Measurements from ENCODE around the gene TDRD12.
A peak's percentile ranks its signal among the peaks of the same experiment; 100 is the strongest.

TDRD12 gene

GRCh38 chr19:32869966-32870573 is 150.5 kb downstream of the TDRD12 start:
- DNase-seq, result no peak

- DNase-seq, result no peak
Measured at GRCh38 chr19:32870981-32871451, 151.4 kb downstream of the TDRD12 start.

DNA sequence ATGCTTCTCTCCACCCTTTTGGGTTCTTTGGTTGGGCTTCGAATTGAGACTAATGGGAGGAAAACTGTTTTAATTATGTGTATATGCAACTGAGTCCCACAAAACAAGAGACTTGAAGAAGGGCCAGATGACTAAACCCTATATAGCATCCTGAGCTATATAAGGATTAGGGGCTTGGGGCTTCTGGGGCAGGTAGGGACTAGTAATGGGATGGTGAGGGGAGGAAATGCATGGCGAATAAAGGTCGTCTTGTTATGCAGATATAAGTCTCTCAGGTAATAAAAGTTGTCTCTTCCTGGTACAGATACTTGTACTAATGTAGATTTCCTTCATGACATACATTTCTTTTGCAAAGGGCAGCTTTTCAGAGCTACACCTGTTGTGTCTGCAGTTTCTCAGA is 152.8 kb downstream of the TDRD12 start:
- DNase-seq, result no peak

DNA sequence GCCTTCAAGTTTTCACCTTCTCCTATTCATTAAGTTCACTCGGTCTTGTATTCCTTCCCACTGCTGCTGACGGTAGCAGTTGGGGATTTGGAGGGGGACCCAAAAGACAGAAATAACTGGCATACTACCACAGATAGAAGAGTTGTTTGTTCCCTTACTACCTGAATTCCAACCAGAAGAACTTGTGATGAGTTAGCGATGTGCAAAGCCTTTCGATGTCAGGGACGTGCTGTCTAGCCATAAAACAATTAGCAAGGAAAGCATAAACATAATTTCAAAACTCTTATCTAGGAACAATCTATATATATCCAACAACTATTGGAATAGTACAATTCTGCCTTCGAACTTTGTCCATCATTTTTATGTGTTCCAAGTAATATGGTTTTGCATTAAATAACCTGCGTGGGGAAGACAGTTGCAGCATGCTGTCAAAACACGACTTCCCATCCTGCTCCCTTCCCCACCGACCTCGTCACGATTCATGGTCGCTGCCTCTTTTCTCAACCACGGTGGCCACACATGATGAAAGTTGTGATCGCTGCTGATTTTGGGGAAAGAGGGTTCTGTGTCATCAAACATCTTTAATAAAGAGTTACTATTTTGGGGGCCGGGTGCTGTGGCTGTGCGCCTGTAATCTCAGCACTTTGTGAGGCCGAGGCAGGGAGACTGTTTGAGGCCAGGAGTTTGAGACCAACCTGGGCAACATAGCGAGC is 153.8 kb downstream of the TDRD12 start:
- no peak for DNase-seq

GRCh38 chr19:32874605-32875004 is 155.0 kb downstream of the TDRD12 start:
- no peak for DNase-seq

DNA sequence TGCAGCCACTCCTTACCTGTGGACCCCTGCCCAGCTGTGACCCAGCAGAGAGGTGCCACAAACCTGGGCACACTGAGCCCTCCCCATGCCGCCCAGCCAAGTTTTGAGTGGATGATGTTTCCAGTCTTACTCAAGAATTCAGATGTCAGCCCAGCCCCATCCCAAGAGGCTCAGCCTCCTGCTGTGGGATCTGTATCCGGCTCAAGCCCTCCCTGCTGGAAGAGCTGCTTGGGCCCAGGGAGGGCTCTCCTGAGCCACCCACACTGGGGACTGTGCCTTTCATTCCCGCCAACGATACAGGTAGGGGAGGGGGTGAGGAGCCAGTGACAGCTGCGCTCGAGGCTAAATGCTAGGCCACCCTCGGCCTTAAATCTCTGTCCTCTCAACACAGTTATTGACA is 155.9 kb downstream of the TDRD12 start:
- no peak for DNase-seq

DNA sequence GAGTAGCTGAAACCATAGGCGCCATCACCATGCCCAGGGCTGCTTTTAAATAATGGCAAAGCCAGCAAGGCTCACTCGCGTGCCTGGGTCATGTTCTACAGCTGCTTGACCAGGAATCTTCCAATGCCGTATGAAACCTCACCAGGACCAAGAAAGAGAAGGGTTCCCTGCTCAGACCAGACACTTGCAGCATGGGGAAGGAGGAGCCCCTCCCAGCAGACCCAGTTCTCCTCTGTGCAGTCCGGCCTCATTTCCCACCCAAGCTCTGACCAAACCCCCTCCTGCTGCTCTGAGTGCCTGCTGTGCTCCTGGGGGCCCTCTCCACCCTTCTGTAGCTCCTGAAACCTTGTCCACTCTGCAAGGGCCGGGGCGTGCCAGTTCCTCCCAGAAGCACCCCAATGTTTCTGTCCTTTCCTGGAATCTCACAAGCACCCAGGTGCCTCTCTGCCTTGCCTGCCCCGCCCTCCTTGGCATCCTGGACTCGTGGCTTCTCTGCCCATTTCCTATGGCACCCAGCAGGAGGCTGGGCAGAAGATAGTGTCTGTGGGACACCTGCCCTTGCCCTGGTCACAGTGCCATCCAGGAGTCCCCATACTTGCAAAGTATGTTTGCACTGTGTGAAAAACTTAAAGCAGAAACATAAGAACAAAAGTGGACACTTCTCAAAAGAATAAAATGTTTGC is 156.8 kb downstream of the TDRD12 start:
- no peak for DNase-seq

DNA sequence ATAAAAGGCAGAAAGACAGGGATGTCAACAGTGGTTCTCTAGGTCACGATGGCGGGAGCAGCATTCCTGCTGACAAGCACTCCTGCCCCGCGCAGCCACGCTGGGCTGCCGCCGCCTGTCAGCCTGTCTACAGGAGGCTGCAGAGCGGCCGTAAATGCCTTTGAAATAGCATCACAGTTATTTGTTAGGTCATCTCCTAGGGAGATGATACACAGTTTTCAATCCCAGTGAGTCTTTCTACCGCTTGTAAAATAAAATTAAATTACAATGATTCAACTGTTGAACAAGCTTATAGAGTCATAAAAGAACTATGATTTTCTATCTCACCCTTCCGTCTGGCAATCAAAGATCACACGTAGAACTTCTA is 157.3 kb downstream of the TDRD12 start:
- peak; percentile 16 for DNase-seq

Data from HCEC 1CT (cell line).